HCT116 (cell line): ENCODE measurements around the gene GFY. TPM values are rescaled to one million over a fixed set of nuclear protein-coding genes. Genes with fewer than 3 reads are reported as not detected.

Source experiments
- ATAC-seq: fragments of 200-7000 bp; cut with Tn5 transposase; 2 replicates; pipeline ENCODE4 v1.9.1; 2020; ENCODE audit warnings: mild to moderate bottlenecking, moderate library complexity
- BruUV-seq: library from RNA; stranded (reverse); fragments of 400-500 nt; replicated peaks from 2 replicates; lab custom pipeline; 2021; lab: Mats Ljungman, UMichigan
- CTCF ChIA-PET: fragments of 300-600 bp; sonication (Branson Sonifier 250); formaldehyde crosslinking; loops from one replicate; lab custom pipeline; 2021; ENCODE audit warnings: antibody characterized with exemption; lab: Charles Lee
- POLR2A ChIA-PET: fragments of 300-600, 350-600 bp; sonication (Branson Sonifier 250); formaldehyde crosslinking; loops from one replicate; lab custom pipeline; 2021; ENCODE audit warnings: antibody characterized with exemption; lab: Charles Lee
- RAD21 ChIA-PET, 2 experiments: fragments of 300-600 bp; sonication (Branson Sonifier 250); formaldehyde crosslinking; loops; one replicate each; lab custom pipeline; 2023; ENCODE audit warnings: low total read pairs in 2 of 2; ENCODE audit not compliant: uncharacterized antibody in 2 of 2, unreplicated experiment in 2 of 2, low non-redundant PET in 1 of 2; lab: Charles Lee
- DNase-seq: peaks from one replicate; pipeline ENCODE4 v3.0.0-alpha.2; 2010; ENCODE audit warnings: low read depth, low spot score
- H2AFZ ChIP-seq: fragments of 200-600 bp; shearing (Covaris generic), sonication (generic); 2 replicates; pipeline ENCODE4 v1.6.1; 2017; ENCODE audit warnings: low read depth, mixed run types, mixed read lengths, antibody characterized with exemption, low read length; ENCODE audit not compliant: poor library complexity, severe bottlenecking
- H3K27ac ChIP-seq: 2 replicates; pipeline ENCODE4 v1.5.1; 2012; ENCODE audit warnings: low read depth, low read length
- H3K27me3 ChIP-seq: fragments of 200-600 bp; sonication (generic); 2 replicates; pipeline ENCODE4 v1.6.1; 2016; ENCODE audit warnings: mixed run types, low read length, mixed read lengths; ENCODE audit not compliant: insufficient read depth
- H3K36me3 ChIP-seq, 2 experiments: fragments of 200-500 bp in 1 of 2; fragments of 200-600 bp in 1 of 2; sonication (Bioruptor generic) in 1 of 2; sonication (generic) in 1 of 2; 2 replicates each; pipeline versions ENCODE4 v1.5.1 to v1.6.1; 2014 to 2016; ENCODE audit warnings: low read length in 2 of 2, inconsistent platforms in 1 of 2, mixed read lengths in 1 of 2, mixed run types in 1 of 2; ENCODE audit not compliant: insufficient read depth in 2 of 2, control insufficient read depth in 1 of 2
- H3K4me1 ChIP-seq, 2 experiments: fragments of 200-600 bp in 1 of 2; sonication (generic) in 1 of 2; 2 replicates each; pipeline versions ENCODE4 v1.5.1 to v1.6.1; 2012 to 2017; ENCODE audit warnings: low read length in 2 of 2, inconsistent platforms in 1 of 2, mild to moderate bottlenecking in 1 of 2, mixed read lengths in 1 of 2, mixed run types in 1 of 2, moderate library complexity in 1 of 2; ENCODE audit not compliant: insufficient read depth in 2 of 2, control insufficient read depth in 1 of 2
- H3K4me2 ChIP-seq: fragments of 200-600 bp; sonication (generic); 2 replicates; pipeline ENCODE4 v1.6.1; 2017; ENCODE audit warnings: mixed run types, low read length, mixed read lengths
- H3K4me3 ChIP-seq, 2 experiments: fragments of 200-600 bp in 1 of 2; sonication (generic) in 1 of 2; replicated peaks in 1 of 2; 2 replicates each; pipeline ENCODE4 v1.5.1; 2011 to 2016; ENCODE audit warnings: low read length in 2 of 2, control low read depth in 1 of 2, low read depth in 1 of 2, mild to moderate bottlenecking in 1 of 2, mixed read lengths in 1 of 2, mixed run types in 1 of 2
- H3K79me2 ChIP-seq: fragments of 200-600 bp; sonication (generic); 2 replicates; pipeline ENCODE4 v1.6.1; 2017; ENCODE audit warnings: mild to moderate bottlenecking, mixed run types, low read length, moderate library complexity, mixed read lengths; ENCODE audit not compliant: insufficient read depth
- H3K9ac ChIP-seq: fragments of 200-600 bp; sonication (generic); 2 replicates; pipeline ENCODE4 v1.6.1; 2016; ENCODE audit warnings: low read length, mixed read lengths
- H3K9me2 ChIP-seq: fragments of 200-600 bp; sonication (generic), shearing (Covaris generic); 2 replicates; pipeline ENCODE4 v1.6.1; 2017; ENCODE audit warnings: mixed run types, mild to moderate bottlenecking, moderate library complexity; ENCODE audit not compliant: insufficient read depth
- H3K9me3 ChIP-seq, 2 experiments: fragments of 200-500 bp in 1 of 2; fragments of 200-600 bp in 1 of 2; sonication (Bioruptor generic) in 1 of 2; sonication (generic) in 1 of 2; 2 replicates each; pipeline ENCODE4 v1.6.1; 2014 to 2017; ENCODE audit warnings: low read length in 2 of 2, mixed read lengths in 2 of 2, inconsistent platforms in 1 of 2, low read depth in 1 of 2, mild to moderate bottlenecking in 1 of 2, mixed run types in 1 of 2, moderate library complexity in 1 of 2; ENCODE audit not compliant: control insufficient read depth in 1 of 2, insufficient read depth in 1 of 2
- H4K20me1 ChIP-seq: fragments of 200-600 bp; sonication (generic), shearing (Covaris generic); 2 replicates; pipeline ENCODE4 v1.6.1; 2017; ENCODE audit warnings: mixed run types, mild to moderate bottlenecking, moderate library complexity; ENCODE audit not compliant: insufficient read depth
- CTCF ChIP-seq, 3 experiments: fragments of 200-600 bp in 1 of 3; sonication (generic) in 1 of 3; IDR thresholded peaks in 2 of 3; conservative IDR thresholded peaks in 1 of 3; 2 replicates each; pipeline ENCODE4 v1.5.1; 2012 to 2017; ENCODE audit warnings: low read depth in 2 of 3, low read length in 2 of 3, antibody characterized with exemption in 1 of 3, borderline replicate concordance in 1 of 3, control low read depth in 1 of 3, mild to moderate bottlenecking in 1 of 3, mixed read lengths in 1 of 3, mixed run types in 1 of 3, moderate library complexity in 1 of 3; ENCODE audit not compliant: insufficient read depth in 1 of 3
- POLR2A ChIP-seq: IDR thresholded peaks from 2 replicates; pipeline ENCODE4 v1.7.0; 2011; ENCODE audit warnings: borderline replicate concordance; ENCODE audit not compliant: insufficient read depth, insufficient read length; ENCODE audit errors: extremely low read depth
- POLR2AphosphoS5 ChIP-seq: IDR thresholded peaks from 2 replicates; pipeline ENCODE4 v1.6.1; 2011; ENCODE audit warnings: mild to moderate bottlenecking, low read depth, low read length, moderate library complexity
- RAD21 ChIP-seq: IDR thresholded peaks from 2 replicates; pipeline ENCODE4 v1.6.1; 2012; ENCODE audit warnings: low read depth, mild to moderate bottlenecking
- YY1 ChIP-seq: IDR thresholded peaks from 2 replicates; pipeline ENCODE4 v1.6.1; 2011; ENCODE audit warnings: low read length, low read depth, moderate library complexity, mild to moderate bottlenecking; ENCODE audit not compliant: insufficient replicate concordance; ENCODE audit errors: extremely low read depth
- intact Hi-C: fragments of 100-400 bp; cut with micrococcal nuclease; formaldehyde crosslinking; loops from 2 replicates; pipeline ENCODE4 v1.10.0; 2022
- total RNA-seq: library from RNA; stranded (reverse); gene quantifications from one replicate; pipeline ENCODE4 v1.2.1, GENCODE V29; 2021; ENCODE audit not compliant: unreplicated experiment
- TF ChIP-seq, protein P1 (sequence below): IDR thresholded peaks from 2 replicates; pipeline ENCODE4 v1.6.1; 2012; ENCODE audit warnings: low read depth

Gene GFY
- total RNA-seq, 1 experiment from 2014 or later: 2.6 TPM

DNA sequence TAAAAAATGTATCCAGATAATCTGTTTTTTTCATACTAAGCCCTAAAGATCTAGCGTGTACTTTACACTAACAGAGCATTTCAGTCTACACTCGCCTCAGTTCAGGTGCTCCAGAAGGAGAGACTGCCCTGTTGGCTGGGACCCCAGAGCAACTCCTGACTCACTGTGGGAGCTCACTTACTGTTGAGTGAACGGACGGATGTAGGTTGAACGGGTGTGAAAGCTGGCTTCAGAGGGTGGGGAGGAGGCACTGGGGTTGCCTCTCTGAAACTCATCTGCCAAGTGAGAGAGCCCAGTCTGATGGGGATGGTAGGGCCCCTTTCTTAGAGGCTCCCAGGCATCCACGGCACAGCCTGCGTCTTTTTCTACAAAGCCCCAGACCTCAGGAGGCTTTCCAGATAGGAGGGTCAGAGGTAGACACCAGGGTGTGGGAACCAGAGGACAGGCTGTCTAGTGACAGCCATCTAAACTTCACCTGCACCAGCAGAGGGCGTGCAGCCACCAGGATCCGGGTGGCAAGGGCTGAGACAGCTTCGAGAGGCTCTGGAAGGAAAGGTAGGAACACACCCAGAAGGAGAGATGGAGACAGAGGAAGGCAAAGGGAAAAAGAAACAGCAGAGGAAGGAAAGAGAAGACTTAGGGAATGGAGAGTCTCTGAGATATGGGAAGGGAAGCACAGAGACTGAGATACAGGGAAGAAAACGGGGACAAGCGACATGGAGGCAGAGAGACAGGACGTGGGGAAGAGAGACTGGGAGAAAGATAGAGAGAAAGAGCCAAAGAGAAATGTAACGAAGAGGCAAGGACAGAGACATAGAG lies 33.4 kb upstream of the GFY start:
- peak overlapping the region; percentile 57 for H3K4me2 ChIP-seq
- H3K27me3 ChIP-seq: no peaks in the 10 kb centered on the region
- no peaks in the 10 kb centered on the region for H3K36me3 ChIP-seq
- H3K9ac ChIP-seq: no peak overlapping the region
- ChIA-PET POLR2A (interaction anchor here (0.7 to 1.3 kb wide), 3 partner anchors 12 to 60 kb away, joined by 3 to 4 read pairs (median 3); partner anchors contain the start of gene PIH1D1), RAD21 (interaction anchor here (1.0 to 2.0 kb wide), 5 partner anchors 29 to 85 kb away, joined by 3 to 5 read pairs (median 4); partner anchors contain the start of genes DKKL1 (in 1 of the 2) and PIH1D1 (in 1 of the 2)), CTCF (interaction anchor here (0.6 to 2.2 kb wide), 17 partner anchors 11 to 179 kb away, joined by 3 to 17 read pairs (median 5); partner anchors contain the start of genes ALDH16A1, GFY and PIH1D1)
- no peak overlapping the region for H3K27ac ChIP-seq
- intact Hi-C loops: loop anchor here (1.0 kb wide), 2 partner anchors 52 to 156 kb away; no protein-coding TSS in a partner anchor
- H4K20me1 ChIP-seq: no peaks in the 10 kb centered on the region
- peak overlapping the region; percentile 83 for H2AFZ ChIP-seq
- H3K4me1 ChIP-seq: peaks cover 3 to 10% of the 10 kb centered on the region in 2 experiments; a peak in 3 of 4 replicates
- H3K4me3 ChIP-seq: no peak overlapping the region
- ATAC-seq: peak; percentile 98
- no peaks in the 10 kb centered on the region for H3K9me3 ChIP-seq
- DNase-seq: peak; percentile 60
- no TSS peak for BruUV-seq
- TF ChIP-seq, protein P1, sequence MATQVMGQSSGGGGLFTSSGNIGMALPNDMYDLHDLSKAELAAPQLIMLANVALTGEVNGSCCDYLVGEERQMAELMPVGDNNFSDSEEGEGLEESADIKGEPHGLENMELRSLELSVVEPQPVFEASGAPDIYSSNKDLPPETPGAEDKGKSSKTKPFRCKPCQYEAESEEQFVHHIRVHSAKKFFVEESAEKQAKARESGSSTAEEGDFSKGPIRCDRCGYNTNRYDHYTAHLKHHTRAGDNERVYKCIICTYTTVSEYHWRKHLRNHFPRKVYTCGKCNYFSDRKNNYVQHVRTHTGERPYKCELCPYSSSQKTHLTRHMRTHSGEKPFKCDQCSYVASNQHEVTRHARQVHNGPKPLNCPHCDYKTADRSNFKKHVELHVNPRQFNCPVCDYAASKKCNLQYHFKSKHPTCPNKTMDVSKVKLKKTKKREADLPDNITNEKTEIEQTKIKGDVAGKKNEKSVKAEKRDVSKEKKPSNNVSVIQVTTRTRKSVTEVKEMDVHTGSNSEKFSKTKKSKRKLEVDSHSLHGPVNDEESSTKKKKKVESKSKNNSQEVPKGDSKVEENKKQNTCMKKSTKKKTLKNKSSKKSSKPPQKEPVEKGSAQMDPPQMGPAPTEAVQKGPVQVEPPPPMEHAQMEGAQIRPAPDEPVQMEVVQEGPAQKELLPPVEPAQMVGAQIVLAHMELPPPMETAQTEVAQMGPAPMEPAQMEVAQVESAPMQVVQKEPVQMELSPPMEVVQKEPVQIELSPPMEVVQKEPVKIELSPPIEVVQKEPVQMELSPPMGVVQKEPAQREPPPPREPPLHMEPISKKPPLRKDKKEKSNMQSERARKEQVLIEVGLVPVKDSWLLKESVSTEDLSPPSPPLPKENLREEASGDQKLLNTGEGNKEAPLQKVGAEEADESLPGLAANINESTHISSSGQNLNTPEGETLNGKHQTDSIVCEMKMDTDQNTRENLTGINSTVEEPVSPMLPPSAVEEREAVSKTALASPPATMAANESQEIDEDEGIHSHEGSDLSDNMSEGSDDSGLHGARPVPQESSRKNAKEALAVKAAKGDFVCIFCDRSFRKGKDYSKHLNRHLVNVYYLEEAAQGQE: no peak
- TF ChIP-seq CTCF (IDR thresholded peaks at IDR 0.05 in 2 of 3, conservative IDR thresholded peaks at IDR 0.05 in 1 of 3; ENCODE audit: borderline replicate concordance in 1 of 3, insufficient read depth in 1 of 3, low read depth in 2 of 3, low read length in 2 of 3) (peak; percentile 91 to 97 (median 93)), YY1 (peak; percentile 57), POLR2A (no peak), RAD21 (peak; percentile 98), POLR2AphosphoS5 (no peak)
- no peaks in the 10 kb centered on the region for H3K79me2 ChIP-seq
- H3K9me2 ChIP-seq: no peaks in the 10 kb centered on the region
